Bronchial epithelial cell (primary cell): ENCODE measurements around the gene PATL2. TPM values are rescaled to one million over a fixed set of nuclear protein-coding genes. Genes with fewer than 3 reads are reported as not detected.

Source experiments
- DNase-seq: peaks from one replicate; pipeline ENCODE4 v3.0.0-alpha.2; 2010; ENCODE audit warnings: low read depth
- FAIRE-seq: peaks from 2 replicates; lab custom pipeline; 2011; peaks lifted over from hg19 to GRCh38; lab: Jason Lieb, UNC
- H3K27me3 ChIP-seq: 2 replicates; pipeline ENCODE4 v1.5.1; 2011; ENCODE audit warnings: low read length; ENCODE audit not compliant: control insufficient read depth, insufficient read depth
- H3K36me3 ChIP-seq: 2 replicates; pipeline ENCODE4 v1.5.1; 2011; ENCODE audit warnings: low read length; ENCODE audit not compliant: control insufficient read depth, insufficient read depth
- H3K4me3 ChIP-seq: 2 replicates; pipeline ENCODE4 v1.5.1; 2011; ENCODE audit warnings: mild to moderate bottlenecking, low read depth, low read length, control low read depth
- CTCF ChIP-seq: IDR thresholded peaks from 2 replicates; pipeline ENCODE4 v1.5.1; 2011; ENCODE audit warnings: mild to moderate bottlenecking, moderate library complexity, low read length, control low read depth, inconsistent platforms; ENCODE audit not compliant: insufficient read depth, severe bottlenecking
- total RNA-seq: library from RNA; depleted of rRNA; stranded (reverse); fragments of >200 nt; gene quantifications from 2 replicates; pipeline ENCODE4 v1.2.1, GENCODE V29; 2014

The PATL2 gene
- total RNA-seq, 1 donor from 2014 or later = not detected

- FAIRE-seq (no peak), DNase-seq (no peak)
- no peaks in the 10 kb centered on the region for H3K27me3 ChIP-seq
- H3K4me3 ChIP-seq = no peak overlapping the region
- no peak for TF ChIP-seq CTCF
- peaks cover 13% of the 10 kb centered on the region for H3K36me3 ChIP-seq
Measured at GRCh38 chr15:44715142-44715796, 4.1 kb upstream of the PATL2 start.

GRCh38 chr15:44713006-44713966 lies 2.2 kb upstream of the PATL2 start:
- TF ChIP-seq CTCF = peak; percentile 18
- no peak for FAIRE-seq
- peak; percentile 41 for DNase-seq
- H3K4me3 ChIP-seq = peak overlapping the region; percentile 87
- H3K27me3 ChIP-seq = no peaks in the 10 kb centered on the region
- H3K36me3 ChIP-seq = peaks cover 13% of the 10 kb centered on the region

GRCh38 chr15:44712346-44713005 lies 1.4 kb upstream of the PATL2 start:
- peak overlapping the region; percentile 87 for H3K4me3 ChIP-seq
- DNase-seq = peak; percentile 63

GRCh38 chr15:44711743-44712345 lies 721 bp upstream of the PATL2 start:
- DNase-seq (peak; percentile 20), FAIRE-seq (no peak)
- Histone ChIP-seq H3K27me3 (no peaks in the 10 kb centered on the region), H3K4me3 (peak overlapping the region; percentile 87), H3K36me3 (peaks cover 11% of the 10 kb centered on the region)
- TF ChIP-seq CTCF = no peak

More at GRCh38 chr15:44712346-44713005, 1.4 kb upstream of the PATL2 start:
- FAIRE-seq = no peak
- Histone ChIP-seq H3K36me3 (peaks cover 13% of the 10 kb centered on the region), H3K27me3 (no peaks in the 10 kb centered on the region)
- no peak for TF ChIP-seq CTCF

DNA sequence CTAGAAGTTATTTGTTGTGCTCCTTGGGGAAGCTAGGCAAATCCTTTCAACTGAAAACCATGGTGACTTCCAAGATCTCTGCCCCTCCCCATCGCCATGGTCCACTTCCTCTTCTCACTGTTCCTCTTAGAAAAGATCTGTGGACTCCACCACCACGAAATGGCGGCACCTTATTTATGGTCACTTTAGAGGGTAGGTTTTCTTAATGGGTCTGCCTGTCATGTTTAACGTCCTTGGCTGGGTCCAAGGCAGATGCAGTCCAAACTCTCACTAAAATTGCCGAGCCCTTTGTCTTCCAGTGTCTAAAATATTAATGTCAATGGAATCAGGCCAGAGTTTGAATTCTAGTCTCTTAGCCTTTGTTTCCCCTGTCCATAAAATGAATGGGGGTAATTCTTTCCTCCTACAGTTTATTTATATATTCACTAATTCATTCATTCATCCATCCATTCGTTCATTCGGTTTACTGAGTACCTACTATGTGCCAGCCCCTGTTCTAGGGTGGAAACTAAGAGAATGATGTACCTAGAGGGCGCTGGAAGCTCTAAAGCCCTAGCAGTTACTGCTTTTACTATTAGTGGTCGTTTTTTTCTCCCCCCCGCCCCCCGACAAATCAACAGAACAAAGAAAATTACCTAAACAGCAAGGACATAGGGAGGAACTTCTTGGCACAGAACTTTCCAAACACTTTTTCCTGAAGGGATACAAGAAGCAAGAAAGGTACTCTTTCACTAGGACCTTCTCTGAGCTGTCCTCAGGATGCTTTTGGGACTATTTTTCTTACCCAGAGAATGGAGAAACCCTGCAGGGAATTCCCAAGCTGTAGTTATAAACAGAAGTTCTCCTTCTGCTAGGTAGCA lies 657 bp downstream of the PATL2 start:
- Histone ChIP-seq H3K4me3 (peak overlapping the region; percentile 87), H3K36me3 (peaks cover 2% of the 10 kb centered on the region), H3K27me3 (no peaks in the 10 kb centered on the region)
- TF ChIP-seq CTCF = peak; percentile 16
- DNase-seq = no peak
- no peak for FAIRE-seq
